GM12892 (cell line): ENCODE measurements around the gene SLC6A9.

Source experiments
- POLR2A ChIP-seq: IDR thresholded peaks from 2 replicates; pipeline ENCODE4 v1.6.1; 2011; ENCODE audit warnings: low read depth, low read length, control low read depth
- POLR2AphosphoS5 ChIP-seq: IDR thresholded peaks from 2 replicates; pipeline ENCODE4 v1.6.1; 2011; ENCODE audit warnings: low read depth, low read length, control low read depth

GRCh38 chr1:43981636-43982035 is 49.6 kb downstream of the SLC6A9 start:
- TF ChIP-seq POLR2A, result no peak
- no peak for TF ChIP-seq POLR2AphosphoS5
